Motor neuron (in vitro differentiated cells): ENCODE data around the gene CRYAA. TPM values are rescaled to one million over a fixed set of nuclear protein-coding genes. Genes with fewer than 3 reads are reported as not detected.

Source experiments
- ATAC-seq, 8 experiments: fragments of 200-7000 bp; cut with Tn5 transposase; replicated peaks in 6 of 8; 2 replicates each; pipeline ENCODE4 v1.8.0; 2021; ENCODE audit warnings: mild to moderate bottlenecking in 8 of 8, moderate library complexity in 8 of 8
- H3K27ac ChIP-seq, 2 donors: fragments of 250-450 bp; sonication (Bioruptor Pico); 2 replicates each; pipeline ENCODE4 v1.9.0; 2021; ENCODE audit warnings: antibody characterized with exemption in 2 of 2, mild to moderate bottlenecking in 2 of 2, moderate library complexity in 1 of 2
- H3K4me1 ChIP-seq, 2 donors: fragments of 250-450 bp; sonication (Bioruptor Pico); replicated peaks in 1 of 2; 2 replicates each; pipeline ENCODE4 v1.6.1; 2021; ENCODE audit warnings: antibody characterized with exemption in 2 of 2, mild to moderate bottlenecking in 2 of 2, moderate library complexity in 1 of 2
- H3K4me3 ChIP-seq, 5 donors: fragments of 250-450 bp; sonication (Bioruptor Pico); 2 replicates each; pipeline ENCODE4 v1.9.0; 2021; ENCODE audit warnings: antibody characterized with exemption in 5 of 5, mild to moderate bottlenecking in 5 of 5, moderate library complexity in 4 of 5
- WGBS, 10 experiments: fragments of 450-650 bp; shearing (Covaris generic); methylation state at CpG; one replicate each; pipeline ENCODE4 v1.0.0; 2022; 5-methylcytosine and 5-hydroxymethylcytosine counted together
- in situ Hi-C, 9 experiments: fragments of 400-800 bp; cut with MboI; loops; one replicate each; pipeline ENCODE4 v1.15.0; 2021; ENCODE audit warnings: low sequenced_read_pairs in 9 of 9, low pct_unique_long_range_greater_than_20kb in 2 of 9; ENCODE audit not compliant: unreplicated experiment in 9 of 9
- total RNA-seq, 8 experiments: library from RNA; unstranded; fragments of 300-600 nt; gene quantifications; 2 replicates each; pipeline versions ENCODE4 v1.2.3 to v1.2.4, GENCODE V29; 2022

Gene CRYAA
- total RNA-seq, 8 experiments from 2014 or later, result 0.33 to 1.0 (median 0.65) TPM; not detected in 4

- ATAC-seq, result peak in 3 of 8 experiments; percentile 22 to 35 (median 29)
- Histone ChIP-seq H3K27ac (peak overlapping the region; percentile 26), H3K4me1 (peaks cover 26 to 35% of the 10 kb centered on the region in 2 donors), H3K4me3 (no peak overlapping the region)
- in situ Hi-C loops, result no loop called here
- WGBS, 10 experiments, result 0 to 100% (median 60%) methylated on average over 1 to 7 of the region's 32 CpGs; no CpG with 5 or more reads in 4 of the 10 experiments
Observed at GRCh38 chr21:43195121-43196021, 26.6 kb downstream of the CRYAA start.

GRCh38 chr21:43196826-43197225 lies 28.0 kb downstream of the CRYAA start:
- Histone ChIP-seq H3K27ac (no peak overlapping the region), H3K4me3 (no peak overlapping the region), H3K4me1 (peaks cover 26 to 35% of the 10 kb centered on the region in 2 donors)
- ATAC-seq, result peak in 3 of 8 experiments; percentile 27 to 85 (median 82)
- in situ Hi-C loops, result no loop called here
- 3 to 80% (median 64%) methylated on average over 2 to 6 of the region's 6 CpGs; no CpG with 5 or more reads in 1 of the 10 experiments for WGBS, 10 experiments

DNA sequence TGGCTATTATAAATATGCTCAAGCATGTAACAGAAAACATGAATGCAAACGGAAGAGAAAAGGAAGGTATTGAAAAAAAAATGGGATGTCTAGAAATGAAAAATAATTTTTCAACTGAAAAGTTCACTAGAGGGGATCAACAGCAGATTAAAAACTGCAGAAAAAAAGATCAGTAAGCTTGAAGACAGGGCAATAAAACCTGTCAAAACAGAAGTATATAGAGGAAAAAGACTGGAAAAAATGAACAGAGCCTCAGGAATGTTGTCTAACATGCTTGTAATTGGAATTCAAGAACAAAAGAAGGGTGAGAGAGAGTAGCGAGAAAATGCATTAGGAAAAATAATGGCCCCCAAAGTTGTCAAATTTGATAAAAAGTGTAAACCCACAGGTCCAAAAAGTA lies 29.6 kb downstream of the CRYAA start:
- no peak overlapping the region for H3K27ac ChIP-seq
- WGBS, 10 experiments, result 27 to 92% (median 83%) methylated on average over 1 to 2 of the region's 2 CpGs; no CpG with 5 or more reads in 1 of the 10 experiments
- H3K4me1 ChIP-seq, result peaks cover 26 to 35% of the 10 kb centered on the region in 2 donors
- ATAC-seq, result no peak
- H3K4me3 ChIP-seq, result no peak overlapping the region
- in situ Hi-C loops, result no loop called here

DNA sequence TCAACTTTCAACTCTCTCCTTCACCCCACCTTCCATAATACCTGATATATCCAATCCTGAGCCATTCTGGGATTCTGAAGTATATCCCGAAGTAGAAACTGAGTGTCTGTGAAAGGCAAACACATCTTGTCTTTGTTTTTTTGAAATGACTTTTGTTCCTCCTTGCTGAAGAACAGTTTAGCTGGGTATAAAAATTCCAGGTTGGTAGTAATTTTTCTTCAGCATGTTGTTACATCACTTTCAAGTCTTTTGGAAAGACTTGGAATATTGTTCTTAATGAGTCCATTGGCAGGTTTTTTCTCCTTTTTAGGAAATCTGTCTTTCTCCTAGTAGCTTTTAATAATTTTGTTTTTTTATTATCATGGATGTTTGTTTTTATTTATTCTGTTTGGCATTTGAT lies 32.7 kb downstream of the CRYAA start:
- 14 to 71% (median 60%) methylated on average over 1 of the region's 1 CpG; no CpG with 5 or more reads in 5 of the 10 experiments for WGBS, 10 experiments
- Histone ChIP-seq H3K4me3 (no peak overlapping the region), H3K4me1 (peaks cover 0 to 9% of the 10 kb centered on the region in 2 donors), H3K27ac (no peak overlapping the region)
- ATAC-seq, result no peak
- in situ Hi-C loops, result no loop called here

GRCh38 chr21:43203591-43203990 lies 34.8 kb downstream of the CRYAA start:
- in situ Hi-C loops, result no loop called here
- no peak overlapping the region for H3K27ac ChIP-seq
- H3K4me1 ChIP-seq, result no peaks in the 10 kb centered on the region
- no peak for ATAC-seq
- H3K4me3 ChIP-seq, result no peak overlapping the region
- 40 to 100% (median 80%) methylated on average over 1 to 6 of the region's 6 CpGs; no CpG with 5 or more reads in 3 of the 10 experiments for WGBS, 10 experiments

GRCh38 chr21:43204638-43205037 lies 35.8 kb downstream of the CRYAA start:
- ATAC-seq, result no peak

DNA sequence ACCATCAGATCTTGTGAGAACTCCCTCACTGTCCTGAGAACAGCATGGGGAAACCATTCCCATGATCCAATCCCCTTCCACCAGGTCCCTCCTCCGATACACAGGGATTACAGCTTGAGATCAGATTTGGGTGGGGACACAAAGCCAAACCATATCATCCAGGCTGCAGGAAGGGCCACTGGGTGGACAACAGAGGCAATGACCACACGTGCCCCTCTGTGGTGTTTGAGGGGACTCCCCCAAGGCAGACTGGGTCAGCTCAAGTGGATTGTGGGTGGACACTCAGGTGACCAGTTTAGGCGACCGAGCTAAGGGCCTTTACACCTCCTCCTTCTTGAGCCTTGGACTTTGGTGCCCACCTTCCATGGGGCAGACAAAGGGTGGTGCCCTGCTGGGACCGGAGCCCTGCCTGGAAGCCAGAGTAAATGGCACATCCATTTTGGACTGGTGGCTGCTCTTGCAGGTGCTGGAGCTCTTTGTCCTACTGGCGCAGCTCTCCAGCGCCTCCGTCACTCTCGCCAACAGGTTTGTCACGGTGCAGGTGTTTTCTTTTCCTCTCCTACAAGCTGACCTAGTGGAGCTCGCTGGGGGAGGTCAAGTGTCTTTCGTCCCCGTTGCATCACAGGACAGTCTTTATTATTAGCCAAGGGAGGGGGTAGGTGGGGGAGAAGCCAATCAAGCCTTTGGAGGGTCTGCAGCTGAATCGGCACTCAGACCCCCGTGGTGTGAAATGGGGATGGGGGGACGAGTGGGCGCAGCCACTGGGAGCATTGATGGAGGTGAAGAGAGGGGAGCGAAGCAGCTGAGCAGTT lies 37.6 kb downstream of the CRYAA start:
- Histone ChIP-seq H3K27ac (no peak overlapping the region), H3K4me3 (no peak overlapping the region), H3K4me1 (peaks cover 2% of the 10 kb centered on the region in 2 donors)
- 60 to 100% (median 79%) methylated on average over 1 to 12 of the region's 18 CpGs; no CpG with 5 or more reads in 3 of the 10 experiments for WGBS, 10 experiments
- in situ Hi-C loops, result no loop called here
- no peak for ATAC-seq

More at GRCh38 chr21:43204638-43205037, 35.8 kb downstream of the CRYAA start:
- Histone ChIP-seq H3K4me3 (no peak overlapping the region), H3K27ac (no peak overlapping the region), H3K4me1 (no peaks in the 10 kb centered on the region)
- in situ Hi-C loops, result no loop called here
- WGBS, 10 experiments, result 40 to 100% (median 77%) methylated on average over 1 to 6 of the region's 7 CpGs; no CpG with 5 or more reads in 2 of the 10 experiments

DNA sequence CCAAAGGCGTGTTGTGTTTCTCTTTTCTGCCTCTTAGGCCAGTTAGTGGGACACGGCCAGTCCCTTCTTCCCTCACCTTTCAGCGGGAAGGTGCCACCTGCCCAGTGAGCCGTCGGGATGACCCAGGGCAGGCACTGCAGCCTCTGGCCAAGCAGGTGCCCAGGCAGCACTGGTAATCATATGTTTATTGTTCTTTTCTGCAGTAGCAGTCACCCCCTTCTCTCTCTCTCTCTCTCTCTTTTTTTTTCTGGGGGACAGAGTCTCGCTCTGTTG lies 38.2 kb downstream of the CRYAA start:
- in situ Hi-C loops, result no loop called here
- Histone ChIP-seq H3K4me1 (peaks cover 3 to 4% of the 10 kb centered on the region in 2 donors), H3K4me3 (no peak overlapping the region), H3K27ac (no peak overlapping the region)
- WGBS, 10 experiments, result 0 to 97% (median 74%) methylated on average over 1 to 4 of the region's 6 CpGs; no CpG with 5 or more reads in 6 of the 10 experiments
- ATAC-seq, result no peak

GRCh38 chr21:43207868-43208267 lies 39.1 kb downstream of the CRYAA start:
- 30 to 90% (median 73%) methylated on average over 2 of the region's 6 CpGs; no CpG with 5 or more reads in 5 of the 10 experiments for WGBS, 10 experiments
- H3K27ac ChIP-seq, result no peak overlapping the region
- in situ Hi-C loops, result no loop called here
- no peak for ATAC-seq
- no peak overlapping the region for H3K4me3 ChIP-seq
- H3K4me1 ChIP-seq, result peaks cover 3 to 4% of the 10 kb centered on the region in 2 donors

DNA sequence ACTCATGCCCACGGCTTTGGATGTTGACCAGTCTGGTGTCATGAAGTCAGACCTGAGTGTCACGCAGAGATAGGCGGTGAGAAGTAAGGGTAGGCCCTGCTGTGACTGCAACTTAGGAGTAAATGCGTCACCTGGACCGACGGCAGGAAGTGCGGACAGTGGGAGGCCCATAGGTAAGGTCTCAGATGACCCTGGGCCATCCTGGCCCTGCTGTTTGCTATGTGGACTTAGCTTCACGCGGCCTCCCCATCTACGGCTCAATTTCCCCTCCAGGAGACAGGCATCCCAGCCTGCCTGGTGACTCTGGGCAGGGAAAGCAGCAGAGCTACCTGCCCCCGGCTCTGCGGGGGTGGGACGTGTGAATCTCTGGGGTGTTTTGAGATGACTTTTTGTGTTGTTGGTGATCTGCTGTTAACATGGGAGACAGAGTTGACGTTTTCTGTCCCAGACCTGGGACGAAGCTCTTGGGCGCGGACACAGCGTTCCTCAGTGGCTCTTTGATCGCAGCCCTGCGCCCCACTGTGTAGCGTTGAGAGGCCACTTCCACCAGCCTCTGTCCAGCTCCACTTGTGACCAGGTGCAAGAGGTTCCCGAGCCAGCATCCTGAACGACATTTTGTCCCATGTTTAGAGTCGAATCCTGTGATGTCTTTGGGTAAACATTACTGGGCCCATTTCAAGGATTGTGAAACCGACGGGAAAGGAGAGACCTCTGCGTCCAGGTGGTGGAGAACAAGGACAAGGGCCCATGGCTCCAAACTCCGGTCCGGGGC lies 39.9 kb downstream of the CRYAA start:
- peaks cover 3 to 4% of the 10 kb centered on the region in 2 donors for H3K4me1 ChIP-seq
- 50 to 92% (median 80%) methylated on average over 1 to 15 of the region's 29 CpGs; no CpG with 5 or more reads in 1 of the 10 experiments for WGBS, 10 experiments
- no peak for ATAC-seq
- no peak overlapping the region for H3K4me3 ChIP-seq
- H3K27ac ChIP-seq, result no peak overlapping the region
- in situ Hi-C loops, result no loop called here

- H3K27ac ChIP-seq, result no peak overlapping the region
- WGBS, 10 experiments, result 60 to 100% (median 80%) methylated on average over 1 to 19 of the region's 36 CpGs; no CpG with 5 or more reads in 3 of the 10 experiments
- in situ Hi-C loops, result no loop called here
- ATAC-seq, result peak in 5 of 8 experiments; percentile 57 to 79 (median 65)
- H3K4me3 ChIP-seq, result no peak overlapping the region
- peaks cover 3 to 4% of the 10 kb centered on the region in 2 donors for H3K4me1 ChIP-seq
Observed at GRCh38 chr21:43209575-43210453, 41.0 kb downstream of the CRYAA start.
